HEK293 (cell line): Measurements from ENCODE around the gene UHRF1.

Experiments
- CTCF ChIA-PET: fragments of 350-600 bp; formaldehyde crosslinking; extraction: SDS; loops from one replicate; lab custom pipeline; 2021; ENCODE audit warnings: antibody characterized with exemption; lab: Yijun Ruan, JAX
- POLR2A ChIA-PET: fragments of 300-600 bp; formaldehyde crosslinking; extraction: SDS; loops from one replicate; lab custom pipeline; 2020; ENCODE audit warnings: antibody characterized with exemption, inconsistent platforms; lab: Yijun Ruan, JAX
- H3K27ac ChIP-seq: fragments of 200-500 bp; sonication (Bioruptor generic); 2 replicates; pipeline ENCODE4 v1.5.1; 2014; ENCODE audit warnings: low read depth, low read length, control low read depth, inconsistent platforms; ENCODE audit errors: extremely low read depth
- H3K36me3 ChIP-seq, 2 experiments: fragments of 200-500 bp in 1 of 2; sonication (Bioruptor generic) in 1 of 2; 1 replicate in 1 of 2; 2 replicates in 1 of 2; pipeline ENCODE4 v1.5.1; 2014 to 2017; ENCODE audit warnings: inconsistent platforms in 2 of 2, low read length in 2 of 2; ENCODE audit not compliant: control insufficient read depth in 2 of 2, insufficient read depth in 1 of 2
- H3K4me1 ChIP-seq: fragments of 200-500 bp; sonication (Bioruptor generic); 2 replicates; pipeline ENCODE4 v1.5.1; 2014; ENCODE audit warnings: mild to moderate bottlenecking, low read length, inconsistent platforms; ENCODE audit not compliant: control insufficient read depth, insufficient read depth
- H3K4me3 ChIP-seq: 2 replicates; pipeline ENCODE4 v1.5.1; 2011; ENCODE audit warnings: low read depth, mild to moderate bottlenecking, control low read depth, low read length, moderate library complexity
- H3K9me3 ChIP-seq: fragments of 200-500 bp; sonication (Bioruptor generic); 2 replicates; pipeline ENCODE4 v1.5.1; 2014; ENCODE audit warnings: low read depth, low read length, inconsistent platforms; ENCODE audit not compliant: control insufficient read depth, insufficient read depth
- HIC1 ChIP-seq: fragments of 450-650 bp; formaldehyde crosslinking; IDR thresholded peaks from 2 replicates; pipeline ENCODE4 v1.5.1; 2016; ENCODE audit warnings: missing biosample characterization, missing genetic modification characterization
- INSM2 ChIP-seq: fragments of 450-650 bp; formaldehyde crosslinking; IDR thresholded peaks from 2 replicates; pipeline ENCODE4 v1.5.1; 2016; ENCODE audit warnings: missing biosample characterization, missing genetic modification characterization
- KLF9 ChIP-seq: fragments of 450-650 bp; formaldehyde crosslinking; IDR thresholded peaks from 2 replicates; pipeline ENCODE4 v1.5.1; 2016; ENCODE audit warnings: missing biosample characterization, missing genetic modification characterization, low read depth
- ZBTB20 ChIP-seq: fragments of 450-650 bp; formaldehyde crosslinking; IDR thresholded peaks from 2 replicates; pipeline ENCODE4 v1.5.1; 2016; ENCODE audit warnings: missing biosample characterization, missing genetic modification characterization
- ZBTB8A ChIP-seq: fragments of 450-650 bp; formaldehyde crosslinking; IDR thresholded peaks from 2 replicates; pipeline ENCODE4 v1.5.1; 2016; ENCODE audit warnings: missing biosample characterization, missing genetic modification characterization
- ZNF155 ChIP-seq: fragments of 450-650 bp; formaldehyde crosslinking; IDR thresholded peaks from 2 replicates; pipeline ENCODE4 v1.5.1; 2016; ENCODE audit warnings: missing biosample characterization, missing genetic modification characterization
- ZNF214 ChIP-seq: fragments of 450-650 bp; formaldehyde crosslinking; IDR thresholded peaks from 2 replicates; pipeline ENCODE4 v1.5.1; 2017; ENCODE audit warnings: missing biosample characterization, mild to moderate bottlenecking, missing genetic modification characterization, borderline replicate concordance
- ZNF24 ChIP-seq: fragments of 450-650 bp; formaldehyde crosslinking; IDR thresholded peaks from 2 replicates; pipeline ENCODE4 v1.5.1; 2016; ENCODE audit warnings: missing biosample characterization, missing genetic modification characterization
- ZNF707 ChIP-seq: fragments of 450-650 bp; formaldehyde crosslinking; IDR thresholded peaks from 2 replicates; pipeline ENCODE4 v1.5.1; 2016; ENCODE audit warnings: missing biosample characterization, missing genetic modification characterization

UHRF1 gene

GRCh38 chr19:5006201-5006600 lies 96.9 kb downstream of the UHRF1 start (continued):
- no peak for TF ChIP-seq ZNF707
- TF ChIP-seq ZNF155 (tag by site-specific recombination) = no peak

- ChIA-PET POLR2A (no interaction called here), CTCF (interaction anchor here (0.6 to 1.1 kb wide), 2 partner anchors 133 to 137 kb away, joined by 3 read pairs; no protein-coding TSS in a partner anchor)
- Histone ChIP-seq H3K27ac (no peak overlapping the region), H3K4me3 (no peak overlapping the region), H3K9me3 (no peaks in the 10 kb centered on the region), H3K36me3 (no peaks in the 10 kb centered on the region; a peak in 1 of 3 replicates), H3K4me1 (no peaks in the 10 kb centered on the region)
- TF ChIP-seq ZNF214 (tag by site-specific recombination) (no peak), HIC1 (no peak), ZNF24 (tag by site-specific recombination) (no peak), INSM2 (tag by site-specific recombination) (no peak), ZBTB8A (no peak), ZBTB20 (tag by site-specific recombination) (no peak), KLF9 (tag by site-specific recombination) (no peak)
These were observed 97.5 kb downstream of the UHRF1 start for GRCh38 chr19:5006821-5007220.
